HK-2 (cell line): ENCODE results near the gene CAMK1G.
A peak's percentile ranks its signal among the peaks of the same experiment; 100 is the strongest.

Experiments
- DNase-seq: peaks from one replicate; pipeline ENCODE4 v3.0.0-alpha.2; 2018; ENCODE audit not compliant: unreplicated experiment

Gene CAMK1G

GRCh38 chr1:209583408-209583807, at the start of gene CAMK1G:
TSS of gene CAMK1G (plus strand) at chr1:209583714. CDS start at chr1:209594984, 11,270 bp downstream.
- no peak for DNase-seq

DNA sequence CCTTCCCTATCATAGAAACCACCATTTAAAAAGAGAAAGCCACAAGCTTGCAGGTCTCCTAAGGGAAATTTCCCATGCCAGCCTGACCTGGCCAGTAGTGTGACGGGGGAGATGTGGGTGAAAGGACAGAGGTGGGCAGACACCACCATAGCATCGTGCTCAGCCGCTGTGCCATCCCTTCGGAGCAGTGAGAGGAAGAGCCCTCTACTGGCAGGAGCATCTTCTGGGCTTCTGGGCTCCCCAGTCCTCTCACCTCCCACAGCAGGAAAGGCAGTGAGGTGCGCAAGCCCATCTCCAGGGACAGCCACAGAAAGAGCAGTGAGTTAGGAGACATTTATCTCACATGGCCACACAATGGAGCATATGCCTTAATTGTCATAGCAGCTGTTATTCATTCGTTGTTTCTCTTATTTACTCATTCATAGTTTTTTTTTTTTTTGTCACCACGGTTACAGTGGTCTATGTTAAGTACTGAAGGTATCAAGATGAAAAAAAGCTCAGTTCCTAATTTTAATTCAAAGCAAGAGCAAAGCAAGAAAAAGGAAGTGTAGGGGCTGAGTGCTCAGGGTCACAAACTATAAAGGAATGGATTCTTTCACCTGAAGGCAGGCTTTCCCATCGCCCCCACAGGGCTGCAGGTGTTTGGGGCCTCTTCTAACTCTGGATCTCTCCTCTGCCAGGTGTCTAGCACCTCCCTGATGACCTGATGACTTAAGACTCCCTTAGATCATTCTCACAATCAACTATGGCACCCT, 48.8 kb upstream of the CAMK1G start:
- DNase-seq: no peak

GRCh38 chr1:209536843-209537242, 46.7 kb upstream of the CAMK1G start:
- DNase-seq: no peak

DNA sequence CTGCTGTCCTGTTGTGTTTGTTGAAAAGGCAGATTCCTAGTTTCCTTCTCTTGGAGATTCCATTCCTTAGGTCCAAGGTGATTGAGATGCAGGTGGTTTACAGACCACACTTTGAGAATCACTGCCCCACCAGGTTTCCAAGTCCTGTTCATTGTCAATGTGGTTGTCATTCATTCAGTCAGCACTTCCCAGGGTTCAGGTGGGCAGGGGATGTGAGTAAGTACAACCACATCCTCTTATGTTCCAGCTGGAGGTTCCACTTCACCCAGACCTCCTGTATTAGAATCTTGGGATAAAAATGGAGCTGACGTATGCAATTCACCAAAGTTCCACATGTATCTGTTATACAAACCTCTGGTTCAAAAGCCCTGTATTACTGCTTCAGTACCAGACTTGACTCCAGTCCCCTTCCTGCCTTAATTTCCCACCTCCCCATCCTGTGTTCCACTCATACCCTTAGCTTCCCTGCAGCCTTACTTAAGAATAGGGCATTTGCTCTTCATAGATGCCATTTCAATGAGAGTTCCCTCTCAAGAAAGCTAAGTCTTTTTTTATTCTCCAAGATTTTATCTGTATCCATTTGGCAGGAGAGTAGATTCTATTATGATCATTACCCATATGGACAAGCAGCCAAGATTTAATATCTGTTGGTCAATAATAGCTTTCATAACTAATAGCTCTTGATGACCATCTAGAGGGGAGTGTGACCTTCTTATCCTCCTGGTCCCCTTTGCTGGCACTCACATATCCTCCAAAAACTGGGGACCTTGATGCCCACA, 46.0 kb upstream of the CAMK1G start:
- no peak for DNase-seq

DNA sequence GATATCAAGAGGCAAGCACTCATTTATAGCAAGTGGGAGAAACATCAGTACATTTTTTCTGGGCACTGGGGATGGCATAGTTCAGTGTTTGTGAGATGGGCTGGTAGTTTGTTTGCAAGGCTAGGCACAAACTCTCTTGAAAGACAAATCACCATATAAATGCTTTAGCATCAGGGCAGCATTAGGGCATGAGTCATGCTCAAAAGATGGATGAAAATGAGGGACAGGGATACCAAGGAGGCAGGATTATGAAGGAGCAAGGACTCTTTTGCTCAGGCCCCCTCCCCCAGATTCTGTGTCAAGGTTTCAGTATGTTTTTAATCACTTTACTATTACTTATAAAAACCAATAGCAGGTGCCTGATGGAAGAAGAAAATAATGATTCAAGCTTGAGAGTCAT, 43.9 kb upstream of the CAMK1G start:
- DNase-seq: no peak

- DNase-seq: peak; percentile 74
Observed at GRCh38 chr1:209542585-209542984, 40.9 kb upstream of the CAMK1G start.

DNA sequence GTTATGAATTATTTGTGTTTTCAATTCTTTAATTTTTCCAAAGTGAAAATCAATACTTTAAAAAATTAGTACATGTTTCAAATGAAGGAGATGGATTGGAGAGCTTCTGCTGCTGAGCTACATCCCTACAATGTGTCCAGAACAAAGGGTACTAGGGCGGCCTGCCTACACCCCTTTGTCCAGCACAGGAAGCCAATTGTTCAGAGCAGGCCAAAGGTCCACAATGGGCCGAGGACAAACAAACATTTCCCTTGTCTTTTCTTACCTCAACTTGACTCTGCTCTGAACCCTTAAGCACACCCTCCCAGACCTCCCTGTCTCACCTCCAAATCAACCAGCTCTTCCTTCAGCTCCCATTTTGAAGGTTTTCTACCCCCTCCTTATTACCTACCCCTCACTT, 39.4 kb upstream of the CAMK1G start:
- DNase-seq: no peak

- DNase-seq: no peak
Observed at GRCh38 chr1:209545423-209545822, 38.1 kb upstream of the CAMK1G start.

DNA sequence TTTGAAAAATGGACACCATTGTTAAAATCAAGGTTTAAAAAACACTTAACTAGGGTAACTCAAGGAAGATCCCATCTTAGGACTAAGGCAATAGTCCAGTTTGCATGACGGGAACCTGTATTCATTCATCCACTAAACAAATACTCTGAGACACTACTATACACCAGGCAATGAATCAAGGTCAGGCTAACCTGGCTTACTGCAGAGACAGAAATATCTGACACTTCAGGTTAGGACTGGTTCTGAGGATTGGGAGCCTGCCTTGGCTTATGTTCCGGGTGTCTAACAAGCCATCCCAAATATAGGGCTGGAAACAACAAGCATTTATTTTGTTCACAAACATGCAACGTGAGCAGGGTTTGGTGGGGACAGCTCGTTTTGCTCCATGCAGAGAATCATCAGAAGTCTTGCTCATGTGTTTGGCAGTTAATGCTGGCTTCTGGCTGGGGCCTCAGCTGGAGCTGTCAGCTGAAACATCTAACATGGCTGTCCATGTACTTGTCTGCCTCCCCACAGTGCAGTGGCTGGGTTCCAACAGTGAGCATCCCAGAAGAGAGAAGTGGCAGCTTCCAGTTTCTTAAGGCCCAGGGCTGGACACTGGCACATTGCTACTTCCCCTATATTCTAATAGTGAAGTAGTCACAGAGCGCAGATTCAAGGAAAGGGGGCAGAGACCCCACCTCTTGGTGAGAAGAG, 37.0 kb upstream of the CAMK1G start:
- DNase-seq: no peak

DNA sequence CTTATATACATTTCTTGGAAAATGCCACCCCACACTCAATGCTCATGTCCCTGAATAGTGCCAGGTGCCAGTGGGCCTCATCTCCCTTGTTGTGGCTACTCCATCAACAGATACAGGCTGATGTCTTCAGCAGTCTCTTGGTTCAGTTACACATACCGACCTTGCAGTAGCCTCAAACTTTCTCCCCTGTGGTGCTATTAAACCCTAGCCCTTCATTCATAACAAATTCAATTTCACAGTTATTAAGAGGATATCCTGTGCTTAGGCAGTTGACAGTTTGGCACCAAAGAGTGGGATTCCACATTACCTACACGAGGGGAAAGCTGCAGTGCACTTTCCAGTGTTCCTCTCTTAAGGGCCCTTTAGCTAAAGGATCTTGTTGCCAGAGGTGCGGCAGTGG, 35.9 kb upstream of the CAMK1G start:
- DNase-seq: no peak

GRCh38 chr1:209549443-209550205, 33.9 kb upstream of the CAMK1G start:
- DNase-seq: no peak

- DNase-seq: no peak
Observed at GRCh38 chr1:209550519-209550918, 33.0 kb upstream of the CAMK1G start.

DNA sequence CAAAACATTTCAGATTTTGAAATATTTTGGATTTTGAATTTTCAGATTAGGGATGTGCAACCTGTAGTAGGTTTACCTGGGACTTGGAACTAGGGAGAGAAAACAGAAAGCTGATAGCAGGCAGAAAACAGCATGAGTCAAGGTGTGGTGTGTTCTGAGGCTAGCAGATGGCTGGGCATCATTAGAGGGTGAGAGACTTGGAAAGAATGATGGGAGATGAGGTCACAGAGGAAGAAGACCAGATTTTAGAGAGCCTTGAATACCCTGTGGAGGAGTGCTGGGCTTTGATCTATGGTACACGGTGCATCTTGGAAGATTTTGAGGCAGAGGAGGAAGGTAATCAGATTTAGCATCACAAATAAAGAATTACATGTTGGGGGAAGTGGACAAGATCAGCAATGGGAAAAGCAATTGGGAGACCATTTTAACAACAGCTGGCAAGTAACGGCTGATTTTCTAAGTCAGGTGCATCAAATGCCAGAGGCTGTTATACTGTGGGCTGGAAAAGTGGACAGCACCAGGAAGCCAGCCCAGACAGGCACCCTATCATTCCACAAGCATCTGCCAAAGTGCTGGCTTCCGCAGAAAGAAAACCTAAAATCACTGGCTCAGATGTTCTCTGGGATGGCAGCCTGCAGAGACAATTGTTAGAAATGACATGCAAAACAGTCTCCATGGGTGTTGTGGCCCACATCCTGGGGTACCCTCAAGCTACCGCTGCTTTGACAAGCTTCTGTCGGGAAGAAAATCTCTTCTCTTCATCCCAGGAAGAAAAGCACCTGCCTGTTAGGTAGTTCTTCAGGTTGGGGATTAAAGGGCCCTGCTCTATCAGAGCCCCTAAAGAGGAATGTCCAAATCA, 30.9 kb upstream of the CAMK1G start:
- DNase-seq: no peak

GRCh38 chr1:209554761-209555611, 28.5 kb upstream of the CAMK1G start:
- no peak for DNase-seq

DNA sequence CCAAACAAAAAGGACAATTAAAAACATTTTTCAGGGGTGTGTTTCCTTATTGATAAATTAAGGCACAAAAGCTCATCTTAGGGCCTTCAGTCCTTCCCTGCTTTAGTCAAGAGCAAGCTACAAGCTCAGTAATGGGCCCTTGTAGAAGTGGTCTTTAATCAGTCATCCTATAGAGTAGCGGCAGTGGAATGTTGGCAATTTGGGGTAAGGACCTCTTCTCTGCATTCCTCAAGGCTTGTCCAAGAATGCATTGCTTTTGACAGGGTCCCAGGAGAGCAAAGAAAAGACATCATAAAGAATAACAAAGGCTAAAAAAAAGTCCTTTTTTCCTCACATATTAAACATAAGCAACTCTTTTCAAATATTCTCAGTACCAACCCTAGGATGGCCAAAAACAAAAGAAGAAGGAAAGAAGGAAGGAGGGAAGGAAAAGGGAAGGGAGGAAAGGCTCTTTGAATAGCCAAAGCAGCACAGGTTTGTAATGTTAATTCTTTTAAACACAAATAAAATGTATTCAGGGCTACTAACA, 27.3 kb upstream of the CAMK1G start:
- DNase-seq: no peak

DNA sequence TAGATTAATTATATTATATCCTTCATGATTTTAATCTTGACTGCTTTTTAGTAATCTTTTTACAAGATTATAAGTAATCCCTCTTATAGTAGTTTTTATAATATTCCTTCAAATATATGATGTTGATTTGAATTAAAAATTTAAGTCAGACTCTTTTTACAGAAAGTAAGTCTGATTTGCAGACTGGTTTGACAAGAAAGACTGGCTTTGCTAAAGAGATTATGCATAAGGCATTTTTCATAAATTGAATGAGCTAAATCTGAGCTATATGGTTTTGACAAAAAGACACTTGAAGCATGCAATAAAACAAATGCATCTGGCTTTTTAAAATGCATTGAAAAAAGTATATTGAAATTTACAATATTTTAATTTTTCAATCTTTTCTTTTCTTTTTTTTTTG, 26.3 kb upstream of the CAMK1G start:
- no peak for DNase-seq

- no peak for DNase-seq
Observed at GRCh38 chr1:209560529-209560928, 23.0 kb upstream of the CAMK1G start.

DNA sequence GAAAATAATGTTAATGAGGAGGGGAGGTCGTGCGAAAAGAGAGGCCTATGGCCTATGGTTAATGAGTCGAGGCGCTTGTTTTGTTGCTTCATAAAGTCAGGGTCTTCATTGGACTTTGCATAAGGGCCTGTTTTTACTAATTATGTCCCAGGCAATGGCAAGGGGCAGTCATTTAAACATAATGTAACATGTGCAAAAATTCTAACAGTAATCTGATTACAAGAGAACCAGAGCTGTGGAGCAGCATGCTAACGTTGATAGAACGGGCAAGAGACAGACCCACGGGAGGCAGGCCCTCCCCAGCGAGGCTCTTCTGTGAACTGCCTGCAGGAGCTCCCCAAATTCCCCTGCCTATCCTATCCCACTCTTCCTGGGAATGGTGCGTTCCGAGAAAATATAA, 22.6 kb upstream of the CAMK1G start:
- no peak for DNase-seq

DNA sequence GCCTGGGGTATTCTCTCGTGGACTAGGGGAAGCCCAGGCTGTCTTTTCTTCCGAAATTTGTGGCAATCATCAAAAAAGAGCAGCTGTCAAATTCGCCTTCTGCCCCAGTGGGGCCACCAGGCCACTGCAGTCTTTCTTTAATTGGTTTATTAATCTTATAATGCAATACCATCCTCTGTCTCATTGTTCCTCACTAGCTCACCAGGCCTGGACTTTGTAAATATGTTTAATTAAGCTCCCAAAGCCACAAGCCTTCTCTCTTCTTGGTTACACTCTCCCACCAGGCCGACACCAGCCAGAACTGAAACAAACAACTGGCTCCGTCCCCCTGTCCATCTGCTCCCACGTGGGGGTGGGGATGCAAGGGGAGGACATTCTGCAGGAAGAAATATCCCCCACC, 22.0 kb upstream of the CAMK1G start:
- DNase-seq: no peak

DNA sequence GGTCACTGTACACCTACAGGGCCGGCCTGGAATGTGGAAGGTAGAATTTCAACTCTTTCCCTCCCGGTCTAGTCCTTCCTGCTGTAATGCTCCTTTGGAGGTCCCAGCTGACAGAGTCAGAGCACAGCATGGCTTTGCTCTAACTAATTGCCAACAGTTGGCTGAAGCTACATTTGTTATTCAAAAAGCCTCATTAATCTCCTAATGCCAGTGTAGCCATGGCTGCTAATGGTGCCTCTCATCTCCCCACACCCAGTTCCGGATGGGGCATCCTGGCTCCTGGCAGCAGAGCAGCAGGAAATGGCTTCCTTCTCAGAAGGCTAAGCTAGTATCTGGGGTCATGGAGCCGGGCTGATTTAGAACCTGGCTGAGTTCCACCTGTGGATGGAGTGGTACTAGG, 18.7 kb upstream of the CAMK1G start:
- no peak for DNase-seq
